GM12872 (cell line): ENCODE measurements around the gene RIN3.

Experiments used
- CTCF ChIP-seq: IDR thresholded peaks from 3 replicates; pipeline ENCODE4 v1.5.1; 2011; ENCODE audit warnings: low read depth, mild to moderate bottlenecking, low read length, moderate library complexity; ENCODE audit not compliant: insufficient read depth

The RIN3 gene

GRCh38 chr14:92686900-92687427, 173.4 kb downstream of the RIN3 start:
- TF ChIP-seq CTCF, result peak; percentile 83

GRCh38 chr14:92687681-92688433, 174.3 kb downstream of the RIN3 start:
- no peak for TF ChIP-seq CTCF

- no peak for TF ChIP-seq CTCF
Observed at GRCh38 chr14:92688434-92689375, 175.1 kb downstream of the RIN3 start.

GRCh38 chr14:92690171-92691011, 176.8 kb downstream of the RIN3 start:
- TF ChIP-seq CTCF, result peak; percentile 78

- TF ChIP-seq CTCF, result no peak
Observed at GRCh38 chr14:92692822-92693226, 179.2 kb downstream of the RIN3 start.

- no peak for TF ChIP-seq CTCF
Observed at GRCh38 chr14:92693998-92694795, 180.6 kb downstream of the RIN3 start.
